Sciatic nerve (tissue), 2 donors: ENCODE measurements around the gene APOLD1. TPM values are rescaled to one million over a fixed set of nuclear protein-coding genes. Genes with fewer than 3 reads are reported as not detected.
"Not testable (repeated sequence)": the region's sequence is repeated elsewhere in the genome, so short reads cannot be mapped to it uniquely, and the experiment has no call there.

ENCODE experiments used
- ATAC-seq: fragments of 200-7000 bp; cut with Tn5 transposase; one replicate; pipeline ENCODE4 v1.9.1; 2020; ENCODE audit warnings: mild to moderate bottlenecking, moderate library complexity
- DNase-seq: peaks from one replicate; pipeline ENCODE4 v3.0.0-alpha.2; 2020; ENCODE audit warnings: low spot score
- intact Hi-C: fragments of 100-400 bp; cut with DNase I; formaldehyde crosslinking; loops from one replicate; pipeline ENCODE4 v1.14.2; 2022
- total RNA-seq: library from RNA; stranded (reverse); fragmentation: NEBNext Ultra II Directional; extraction: Animal tissue kit (Norgen Biotek cat#: 25700); gene quantifications from one replicate; pipeline ENCODE4 v1.2.1, GENCODE V29; 2021
- donor health status: DM: no; HTN: no; CAD: no.
- donor health status: DM: no; HTN: no; CAD: no.

Gene APOLD1
- total RNA-seq, 1 donor from 2014 or later: 41.1 TPM

DNA sequence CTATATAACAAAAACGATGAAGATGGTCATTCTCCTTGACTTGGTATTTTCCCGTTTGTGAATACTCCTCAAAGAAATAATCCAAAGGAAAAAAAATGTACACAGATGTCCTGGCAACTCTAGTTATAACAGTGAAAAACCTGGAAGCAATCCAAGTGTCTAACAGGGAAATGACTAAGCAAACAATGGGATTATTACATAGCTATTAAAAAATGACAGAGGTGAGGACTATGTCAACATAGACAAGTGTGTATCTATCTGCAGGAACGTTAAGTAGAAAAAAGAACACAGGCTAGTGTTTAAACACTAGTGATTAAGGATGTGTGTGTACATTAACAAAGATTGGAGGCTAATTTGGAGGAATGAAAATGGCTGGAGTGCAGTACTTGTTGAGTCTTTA lies 5.9 kb upstream of the APOLD1 start:
- intact Hi-C loops: no loop called here
- no peak for ATAC-seq
- no peak for DNase-seq

DNA sequence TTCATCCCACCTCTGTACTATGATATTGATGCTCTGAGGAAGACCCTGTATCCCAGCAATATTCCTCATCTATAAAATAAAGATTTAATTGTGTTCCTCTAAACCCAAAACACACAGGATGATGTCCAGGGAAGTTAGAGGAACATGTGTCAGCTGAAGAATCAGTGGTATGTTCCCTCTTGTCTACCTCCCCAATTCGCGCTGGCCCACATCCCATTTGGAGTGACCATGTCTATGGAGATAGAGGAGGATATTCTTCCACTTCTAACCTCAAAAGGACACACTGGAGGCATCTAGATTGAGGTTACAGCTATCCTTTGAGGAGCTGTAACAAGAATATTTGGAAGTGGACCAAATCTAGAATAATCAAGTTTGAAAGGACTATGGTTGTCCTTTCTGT lies 1.3 kb upstream of the APOLD1 start:
- intact Hi-C loops: no loop called here
- ATAC-seq: no peak
- DNase-seq: no peak

DNA sequence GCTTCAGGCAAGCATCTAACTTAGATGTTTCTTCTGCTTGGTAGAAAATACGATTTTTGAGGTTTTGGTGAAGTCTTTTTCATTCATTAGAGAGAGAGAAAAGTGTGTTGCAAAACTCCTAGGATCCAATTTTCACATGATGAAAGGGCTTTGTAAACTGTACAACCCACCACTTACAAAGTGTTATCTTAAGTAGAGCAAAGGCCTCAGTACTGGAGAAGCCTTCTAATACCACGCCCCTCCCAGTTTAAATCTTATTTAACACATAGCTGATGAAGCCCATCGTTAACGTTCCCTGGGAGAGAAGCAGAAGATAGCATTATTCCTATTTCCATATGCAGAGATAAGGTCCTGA lies 869 bp downstream of the APOLD1 start:
- intact Hi-C loops: no loop called here
- ATAC-seq (peak; percentile 4), DNase-seq (no peak)

- intact Hi-C loops: no loop called here
- DNase-seq: peak; percentile 85
- ATAC-seq: peak; percentile 91
Measured at GRCh38 chr12:12786706-12787601, 1.5 kb downstream of the APOLD1 start.

DNA sequence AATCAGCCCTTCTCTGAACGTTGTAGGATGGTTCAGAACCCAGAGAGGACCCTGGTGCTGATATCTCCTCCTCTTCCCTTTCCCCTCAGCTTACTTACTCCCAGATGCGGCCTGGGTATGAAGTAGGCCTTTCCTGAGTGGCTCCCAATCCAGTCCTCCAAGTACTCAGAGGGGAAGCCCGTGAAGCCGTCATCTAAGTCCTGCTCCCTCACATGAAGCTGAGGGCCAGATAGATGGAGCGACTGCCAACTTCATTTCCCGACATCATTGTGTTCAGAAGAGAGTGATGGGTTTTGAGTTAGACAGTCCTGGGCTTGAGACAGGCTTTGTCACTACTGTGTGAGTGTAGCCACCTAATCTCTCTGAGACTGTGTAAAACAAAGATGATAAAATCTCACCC lies 2.7 kb downstream of the APOLD1 start:
- DNase-seq (no peak), ATAC-seq (peak; percentile 3)
- intact Hi-C loops: no loop called here

GRCh38 chr12:12788675-12789368 lies 3.4 kb downstream of the APOLD1 start:
- peak; percentile 74 for DNase-seq
- ATAC-seq: peak; percentile 57
- intact Hi-C loops: no loop called here

GRCh38 chr12:12790956-12791355 lies 5.5 kb downstream of the APOLD1 start:
- ATAC-seq (no peak), DNase-seq (no peak)
- intact Hi-C loops: no loop called here

- DNase-seq (no peak), ATAC-seq (no peak)
- intact Hi-C loops: no loop called here
Measured at GRCh38 chr12:12791756-12792369, 6.4 kb downstream of the APOLD1 start.

- intact Hi-C loops: no loop called here
- ATAC-seq (no peak), DNase-seq (no peak)
Measured at GRCh38 chr12:12792421-12792820, 7.0 kb downstream of the APOLD1 start.

GRCh38 chr12:12794686-12795085 lies 9.2 kb downstream of the APOLD1 start:
- ATAC-seq: no peak
- DNase-seq: no peak
- intact Hi-C loops: no loop called here

GRCh38 chr12:12796171-12796570 lies 10.7 kb downstream of the APOLD1 start:
- DNase-seq (no peak), ATAC-seq (no peak)
- intact Hi-C loops: no loop called here

DNA sequence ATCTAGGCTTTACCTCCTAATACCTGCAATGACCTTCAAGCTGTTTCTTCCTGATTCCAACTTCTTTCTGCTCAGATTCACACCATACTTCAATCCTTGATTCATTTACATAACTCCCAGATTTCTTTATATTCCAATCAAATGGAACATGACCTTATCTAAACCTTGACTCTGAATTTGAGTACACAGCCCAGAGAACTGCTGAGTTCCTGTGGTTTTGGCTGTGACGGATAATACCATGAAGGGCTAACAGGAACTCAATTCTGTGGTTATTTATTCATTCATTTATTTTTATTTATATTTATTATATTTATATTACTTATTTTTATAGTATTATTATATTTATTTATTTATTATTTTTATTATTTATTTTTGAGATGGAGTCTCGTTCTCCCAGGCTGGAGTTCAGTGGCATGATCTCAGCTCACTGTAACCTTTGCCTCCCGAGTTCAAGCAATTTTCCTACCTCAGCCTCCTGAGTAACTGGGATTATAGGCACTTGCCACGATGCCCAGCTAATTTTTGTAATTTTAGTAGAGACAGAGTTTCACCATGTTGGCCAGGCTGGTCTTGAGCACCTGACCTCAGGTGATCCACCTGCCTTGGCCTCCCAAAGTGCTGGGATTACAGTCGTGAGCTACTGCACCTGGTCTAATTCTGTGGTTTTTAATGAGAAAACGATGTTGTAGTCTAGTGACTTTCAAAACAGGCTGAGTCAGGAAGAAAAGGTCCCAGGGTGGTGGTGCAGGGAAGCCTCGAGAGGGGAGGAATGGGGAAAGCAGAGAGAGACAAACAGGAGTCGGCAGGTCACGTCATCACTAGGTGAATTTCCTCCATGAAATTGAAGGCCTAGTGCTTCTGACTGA lies 11.7 kb downstream of the APOLD1 start:
- ATAC-seq (no peak), DNase-seq (no peak)
- intact Hi-C loops: no loop called here

DNA sequence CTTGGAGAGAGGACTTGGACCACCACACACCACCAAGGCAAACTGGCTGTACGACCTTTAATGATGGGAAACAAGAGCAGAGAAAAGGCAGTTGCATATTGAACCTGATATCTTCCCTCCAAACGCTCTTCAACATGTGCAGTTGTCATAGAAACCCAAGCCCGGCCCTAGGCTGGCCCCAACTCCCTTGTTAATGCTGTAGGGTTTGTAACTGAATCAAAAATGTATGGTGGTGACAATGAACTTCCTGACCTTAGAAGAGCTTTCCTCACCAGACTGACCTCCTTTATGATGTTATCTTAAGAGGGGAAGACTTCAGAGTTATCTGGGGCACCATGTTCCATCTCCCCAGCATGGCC lies 12.3 kb downstream of the APOLD1 start:
- intact Hi-C loops: no loop called here
- DNase-seq (no peak), ATAC-seq (no peak)

GRCh38 chr12:12798480-12798879 lies 13.0 kb downstream of the APOLD1 start:
- intact Hi-C loops: no loop called here
- DNase-seq: no peak
- ATAC-seq: no peak

- DNase-seq (no peak), ATAC-seq (no peak)
- intact Hi-C loops: no loop called here
Measured at GRCh38 chr12:12799163-12799920, 13.9 kb downstream of the APOLD1 start.

DNA sequence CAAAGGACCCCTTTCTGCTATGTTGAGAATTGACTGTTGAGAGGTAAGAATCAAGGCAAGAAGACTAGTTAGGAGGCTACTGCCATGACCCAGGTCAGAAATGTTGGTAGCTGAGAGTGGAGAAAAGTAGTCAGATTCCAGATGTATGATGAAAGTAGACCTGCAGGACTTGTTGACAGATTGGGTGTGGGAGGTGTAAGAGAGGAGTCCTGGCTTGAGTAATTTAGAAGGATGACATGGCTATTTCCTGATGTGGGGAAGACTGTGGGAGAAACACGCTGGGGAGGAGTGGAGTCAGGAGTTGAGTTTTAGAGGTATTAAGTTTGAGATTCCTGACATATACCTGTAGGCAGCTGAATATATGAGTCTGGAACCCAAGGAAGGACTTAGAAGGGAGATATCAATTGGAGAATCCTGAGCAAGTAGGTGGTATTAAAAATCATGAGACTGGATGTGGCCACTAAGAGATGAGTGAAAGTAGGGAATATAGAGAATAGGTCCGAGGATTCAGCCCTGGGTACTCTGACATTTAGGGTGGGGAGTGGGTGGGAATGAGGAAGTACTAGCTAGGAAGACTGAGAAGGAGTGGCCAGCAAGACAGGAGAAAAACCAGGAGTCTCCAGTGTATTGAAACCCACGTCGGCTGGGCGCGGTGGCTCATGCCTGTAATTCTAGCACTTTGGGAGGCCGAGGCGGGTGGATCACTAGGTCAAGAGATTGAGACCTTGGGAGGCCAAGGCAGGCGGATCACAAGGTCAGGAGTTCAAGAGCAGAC lies 15.1 kb downstream of the APOLD1 start:
- DNase-seq (no peak), ATAC-seq (no peak)
- intact Hi-C loops: no loop called here

GRCh38 chr12:12801656-12802055 lies 16.2 kb downstream of the APOLD1 start:
- ATAC-seq: peak; percentile 48
- intact Hi-C loops, DNase-seq: not testable (repeated sequence)

DNA sequence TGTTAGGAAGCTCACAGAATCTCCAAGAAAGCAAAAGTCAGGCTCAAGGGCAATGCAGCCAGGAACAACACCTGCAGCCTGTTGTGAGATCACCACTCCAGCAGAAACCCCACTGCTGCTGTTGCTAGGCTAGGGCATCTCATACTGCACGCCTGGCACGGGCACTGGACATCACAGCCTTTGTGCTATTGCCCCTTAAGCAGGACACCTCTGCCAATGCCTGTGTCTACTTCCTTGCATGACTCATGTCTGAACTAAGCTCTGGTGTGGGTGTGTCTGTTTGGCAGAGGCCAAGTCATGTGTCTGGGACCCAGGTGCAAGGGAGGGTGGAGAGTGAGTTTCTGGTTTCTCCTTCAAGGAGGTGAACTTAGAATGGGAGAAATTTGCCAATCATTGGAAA lies 17.7 kb downstream of the APOLD1 start:
- DNase-seq: no peak
- intact Hi-C loops: no loop called here
- ATAC-seq: peak; percentile 60
